Transverse colon (tissue), 4 donors: ENCODE results near the gene FBXL4. TPM values are rescaled to one million over a fixed set of nuclear protein-coding genes. Genes with fewer than 3 reads are reported as not detected.

Source experiments
- DNase-seq: peaks from one replicate; pipeline ENCODE4 v3.0.0-alpha.2; 2019
- H3K27ac ChIP-seq, 4 donors: fragments of 200-600 bp; sonication (generic); 2 replicates each; pipeline ENCODE4 v1.5.1; 2016 to 2018; ENCODE audit warnings: inconsistent platforms in 4 of 4
- H3K27me3 ChIP-seq: fragments of 200-600 bp; sonication (generic); 2 replicates; pipeline ENCODE4 v1.5.1; 2017; ENCODE audit warnings: inconsistent platforms
- H3K36me3 ChIP-seq, 4 donors: fragments of 200-600 bp; sonication (generic); 2 replicates each; pipeline ENCODE4 v1.5.1; 2017 to 2019; ENCODE audit warnings: inconsistent platforms in 4 of 4
- H3K4me1 ChIP-seq, 4 donors: fragments of 200-600 bp; sonication (generic); 2 replicates each; pipeline ENCODE4 v1.5.1; 2017 to 2020; ENCODE audit warnings: inconsistent platforms in 4 of 4
- H3K4me3 ChIP-seq, 4 donors: fragments of 200-600 bp; sonication (generic); 1 replicate in 1 of 4; 2 replicates in 3 of 4; pipeline versions ENCODE4 v1.5.1 to v1.6.1; 2017 to 2019; ENCODE audit warnings: inconsistent platforms in 4 of 4
- H3K9me3 ChIP-seq, 2 donors: fragments of 200-600 bp; sonication (generic); 2 replicates each; pipeline ENCODE4 v1.5.1; 2017 to 2019; ENCODE audit warnings: inconsistent platforms in 2 of 2
- EP300 ChIP-seq: sonication (generic); formaldehyde crosslinking; IDR thresholded peaks from one replicate; pipeline ENCODE4 v1.6.1; 2017; ENCODE audit warnings: antibody characterized with exemption, low read depth
- POLR2A ChIP-seq: fragments of 450-650 bp; IDR thresholded peaks from one replicate; pipeline ENCODE4 v1.6.1; 2016; ENCODE audit warnings: antibody characterized with exemption, mild to moderate bottlenecking, moderate library complexity
- POLR2AphosphoS5 ChIP-seq, 3 donors: sonication (generic); formaldehyde crosslinking; IDR thresholded peaks; one replicate each; pipeline ENCODE4 v1.6.1; 2016; ENCODE audit warnings: antibody characterized with exemption in 3 of 3
- WGBS, 2 donors: methylation state at CpG; one replicate each; pipeline ENCODE4 v1.1.5; 2018; ENCODE audit warnings: low coverage in 1 of 2; 5-methylcytosine and 5-hydroxymethylcytosine counted together
- in situ Hi-C, 4 donors: fragments of 200-750 bp; cut with MboI; loops; one replicate each; pipeline versions ENCODE4 v1.15.0 to v1.15.1; 2017; ENCODE audit warnings: low sequenced_read_pairs in 3 of 4, low pct_ligation_motif_present in 1 of 4, low pct_unique_long_range_greater_than_20kb in 1 of 4
- intact Hi-C: fragments of 100-400 bp; cut with DNase I; formaldehyde crosslinking; loops from one replicate; pipeline ENCODE4 v1.15.1; 2023; ENCODE audit warnings: low total_unique reads
- total RNA-seq, 4 donors: library from RNA; depleted of rRNA; stranded (reverse); fragments of >200 nt; gene quantifications; one replicate each; pipeline ENCODE4 v1.1.0, GENCODE V29; 2016
- TF ChIP-seq, protein P1 (sequence below), 5 experiments: fragments of 200-600 bp in 3 of 5; fragments of 450-650 bp in 2 of 5; sonication (generic) in 3 of 5; IDR thresholded peaks; 1 replicate in 2 of 5; 2 replicates in 3 of 5; pipeline ENCODE4 v1.5.1; 2016 to 2017; ENCODE audit warnings: antibody characterized with exemption in 5 of 5, inconsistent platforms in 3 of 5, mild to moderate bottlenecking in 2 of 5, moderate library complexity in 1 of 5

The FBXL4 gene
- total RNA-seq, 4 donors from 2014 or later: 8.6 to 22.5 (median 13.5) TPM

DNA sequence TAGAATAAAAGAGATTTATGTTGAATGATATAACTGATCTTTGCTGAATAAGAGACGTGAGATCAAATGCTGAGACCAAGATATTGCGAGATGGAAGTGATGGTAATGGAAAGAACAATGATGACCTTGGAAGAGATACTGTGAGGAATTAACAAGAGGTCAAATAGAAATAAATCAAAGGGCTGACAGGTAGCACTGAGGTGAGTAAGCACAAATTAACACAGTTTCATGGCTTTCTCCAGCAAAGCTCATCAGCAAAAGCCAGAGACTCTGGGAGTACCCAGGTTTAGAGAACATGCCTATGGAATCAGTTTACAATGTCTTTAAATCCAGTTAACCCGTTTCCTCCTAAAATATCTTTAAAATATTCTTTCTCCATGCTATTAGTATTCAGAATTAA, 60.1 kb downstream of the FBXL4 start:
- TF ChIP-seq EP300: no peak
- no peak for DNase-seq
- Histone ChIP-seq H3K27ac (no peak overlapping the region), H3K9me3 (no peaks in the 10 kb centered on the region), H3K4me1 (no peaks in the 10 kb centered on the region), H3K27me3 (no peaks in the 10 kb centered on the region), H3K4me3 (no peak overlapping the region), H3K36me3 (peaks cover 0 to 17% (median 0%) of the 10 kb centered on the region in 4 donors)
- WGBS, 2 donors: 96 to 98% methylated on average over 3 of the region's 3 CpGs
- in situ Hi-C loops (no loop called here), intact Hi-C loops (no loop called here)

DNA sequence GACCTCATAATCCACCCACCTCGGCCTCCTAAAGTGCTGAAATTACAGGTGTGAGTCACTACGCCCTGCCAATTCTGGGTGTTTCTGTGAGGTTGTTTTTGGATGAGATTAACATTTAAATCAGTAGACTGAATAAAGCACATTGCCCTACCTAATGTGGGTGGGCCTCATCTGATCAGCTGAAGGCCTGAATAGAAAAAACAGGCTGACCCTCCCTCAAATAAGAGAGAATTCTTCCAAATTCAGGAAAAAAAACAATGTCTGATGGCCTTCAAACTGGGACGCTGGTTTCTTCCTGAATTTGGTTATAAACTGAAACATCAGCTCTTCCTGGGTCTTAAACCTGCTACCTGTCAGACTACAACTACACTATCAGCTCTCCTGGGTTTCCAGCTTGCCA, 62.4 kb downstream of the FBXL4 start:
- 87 to 100% methylated on average over 1 to 3 of the region's 3 CpGs for WGBS, 2 donors
- no peak overlapping the region for H3K27ac ChIP-seq

DNA sequence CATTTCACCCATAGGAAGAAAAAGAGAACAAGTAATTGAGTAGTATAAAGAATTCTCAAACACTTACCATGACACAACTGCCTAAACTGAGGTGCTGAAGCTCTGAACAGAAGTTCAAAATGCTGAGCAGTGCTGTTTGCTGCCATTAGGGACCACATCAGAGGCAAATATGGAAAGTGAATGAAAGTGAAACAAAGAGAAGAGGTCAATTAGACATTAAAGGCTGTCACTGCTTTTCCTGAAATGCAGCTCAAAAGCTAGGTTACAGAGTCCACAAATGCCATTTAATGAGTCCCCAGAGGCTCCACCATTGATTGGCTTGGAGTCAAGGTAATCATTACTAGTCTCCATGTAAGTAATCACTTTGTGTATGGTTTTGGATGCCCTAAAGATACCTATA, 67.3 kb downstream of the FBXL4 start:
- DNase-seq: no peak
- Histone ChIP-seq H3K4me3 (no peak overlapping the region), H3K36me3 (peaks cover 0 to 12% (median under 1%) of the 10 kb centered on the region in 4 donors), H3K9me3 (no peaks in the 10 kb centered on the region), H3K27me3 (no peaks in the 10 kb centered on the region), H3K4me1 (no peaks in the 10 kb centered on the region), H3K27ac (no peak overlapping the region)
- TF ChIP-seq, protein P1, sequence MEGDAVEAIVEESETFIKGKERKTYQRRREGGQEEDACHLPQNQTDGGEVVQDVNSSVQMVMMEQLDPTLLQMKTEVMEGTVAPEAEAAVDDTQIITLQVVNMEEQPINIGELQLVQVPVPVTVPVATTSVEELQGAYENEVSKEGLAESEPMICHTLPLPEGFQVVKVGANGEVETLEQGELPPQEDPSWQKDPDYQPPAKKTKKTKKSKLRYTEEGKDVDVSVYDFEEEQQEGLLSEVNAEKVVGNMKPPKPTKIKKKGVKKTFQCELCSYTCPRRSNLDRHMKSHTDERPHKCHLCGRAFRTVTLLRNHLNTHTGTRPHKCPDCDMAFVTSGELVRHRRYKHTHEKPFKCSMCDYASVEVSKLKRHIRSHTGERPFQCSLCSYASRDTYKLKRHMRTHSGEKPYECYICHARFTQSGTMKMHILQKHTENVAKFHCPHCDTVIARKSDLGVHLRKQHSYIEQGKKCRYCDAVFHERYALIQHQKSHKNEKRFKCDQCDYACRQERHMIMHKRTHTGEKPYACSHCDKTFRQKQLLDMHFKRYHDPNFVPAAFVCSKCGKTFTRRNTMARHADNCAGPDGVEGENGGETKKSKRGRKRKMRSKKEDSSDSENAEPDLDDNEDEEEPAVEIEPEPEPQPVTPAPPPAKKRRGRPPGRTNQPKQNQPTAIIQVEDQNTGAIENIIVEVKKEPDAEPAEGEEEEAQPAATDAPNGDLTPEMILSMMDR (IDR thresholded peaks at IDR 0.05): no peak
- TF ChIP-seq EP300 (no peak), POLR2A (no peak), POLR2AphosphoS5 (IDR thresholded peaks at IDR 0.05) (no peak)
- in situ Hi-C loops (no loop called here), intact Hi-C loops (no loop called here)

More for the DNA sequence above, 62.4 kb downstream of the FBXL4 start:
- in situ Hi-C loops: no loop called here
- Histone ChIP-seq H3K9me3 (no peaks in the 10 kb centered on the region), H3K4me3 (no peak overlapping the region), H3K4me1 (no peaks in the 10 kb centered on the region), H3K36me3 (peaks cover 0 to 24% (median 0%) of the 10 kb centered on the region in 4 donors), H3K27me3 (no peaks in the 10 kb centered on the region)
- intact Hi-C loops: no loop called here
- TF ChIP-seq POLR2A: no peak
- TF ChIP-seq POLR2AphosphoS5 (IDR thresholded peaks at IDR 0.05): no peak
- no peak for TF ChIP-seq EP300
- TF ChIP-seq, protein P1 (IDR thresholded peaks at IDR 0.05): no peak
- no peak for DNase-seq

DNA sequence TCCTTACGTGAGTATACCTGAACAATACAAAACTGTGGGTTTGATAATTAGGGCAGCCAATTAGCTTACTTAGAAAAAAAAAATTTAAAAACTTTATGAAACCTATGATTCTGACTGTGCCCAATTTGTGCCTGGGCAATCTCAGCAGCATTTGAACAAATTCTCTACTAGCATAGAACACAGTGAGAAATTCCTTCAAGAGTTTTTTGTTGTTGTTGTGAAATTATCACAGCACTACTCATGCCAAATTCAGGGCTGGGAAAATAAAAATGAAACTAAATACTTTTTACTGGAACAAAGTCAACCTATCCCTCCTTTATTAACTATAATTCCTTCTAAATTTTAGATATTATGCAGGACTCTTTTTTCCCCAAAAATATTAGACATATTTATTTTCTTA, 70.5 kb downstream of the FBXL4 start:
- intact Hi-C loops: no loop called here
- no peak overlapping the region for H3K27ac ChIP-seq
- no peaks in the 10 kb centered on the region for H3K27me3 ChIP-seq
- WGBS, 2 donors: 72% methylated on average over 1 of the region's 1 CpG; no CpG with 5 or more reads in 1 of the 2 donors
- no peak for DNase-seq
- TF ChIP-seq EP300 (no peak), POLR2A (no peak), POLR2AphosphoS5 (IDR thresholded peaks at IDR 0.05) (no peak)
- TF ChIP-seq, protein P1 (IDR thresholded peaks at IDR 0.05): no peak
- H3K4me1 ChIP-seq: no peaks in the 10 kb centered on the region
- H3K36me3 ChIP-seq: peaks cover 0 to 14% (median 3%) of the 10 kb centered on the region in 4 donors
- no peaks in the 10 kb centered on the region for H3K9me3 ChIP-seq
- in situ Hi-C loops: no loop called here
- no peak overlapping the region for H3K4me3 ChIP-seq

DNA sequence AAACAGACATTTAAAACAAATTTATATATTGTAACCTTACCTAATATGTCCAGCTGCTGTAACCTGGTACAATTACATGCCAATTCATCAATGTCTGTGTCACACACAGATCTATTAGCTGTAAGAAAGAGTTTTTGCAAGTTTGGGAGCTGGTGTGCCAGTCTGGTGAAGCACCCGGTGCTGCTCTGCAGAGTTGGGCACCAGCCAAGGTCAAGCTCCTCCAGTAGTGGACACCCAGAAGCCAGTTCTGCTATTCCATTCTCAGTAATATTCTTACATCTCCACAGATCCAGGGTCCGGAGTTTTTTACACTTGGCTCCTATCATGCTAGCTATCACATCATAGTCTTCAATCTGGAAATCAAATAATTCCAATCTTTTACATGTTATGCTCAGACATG, 72.4 kb downstream of the FBXL4 start:
- WGBS, 2 donors: 75 to 83% methylated on average over 2 of the region's 2 CpGs
- H3K36me3 ChIP-seq: peaks cover 0 to 7% (median 3%) of the 10 kb centered on the region in 4 donors

More for the DNA sequence above, 72.4 kb downstream of the FBXL4 start:
- TF ChIP-seq POLR2A (no peak), EP300 (no peak), POLR2AphosphoS5 (IDR thresholded peaks at IDR 0.05) (no peak)
- TF ChIP-seq, protein P1 (IDR thresholded peaks at IDR 0.05): no peak
- H3K27ac ChIP-seq: no peak overlapping the region
- no peaks in the 10 kb centered on the region for H3K4me1 ChIP-seq
- H3K4me3 ChIP-seq: no peak overlapping the region
- in situ Hi-C loops (no loop called here), intact Hi-C loops (no loop called here)
- H3K9me3 ChIP-seq: no peaks in the 10 kb centered on the region
- no peaks in the 10 kb centered on the region for H3K27me3 ChIP-seq
- no peak for DNase-seq
